AG09319 (cell line): ENCODE measurements around the gene CEP85.

Experiments used
- DNase-seq: peaks from one replicate; pipeline ENCODE4 v3.0.0-alpha.2; 2010; ENCODE audit warnings: low read depth; ENCODE audit errors: extremely low read depth
- TF ChIP-seq, protein P1 (sequence below): IDR thresholded peaks from 2 replicates; pipeline ENCODE4 v1.5.1; 2011; ENCODE audit warnings: low read depth, mild to moderate bottlenecking, inconsistent platforms, low read length, moderate library complexity

Gene CEP85

DNA sequence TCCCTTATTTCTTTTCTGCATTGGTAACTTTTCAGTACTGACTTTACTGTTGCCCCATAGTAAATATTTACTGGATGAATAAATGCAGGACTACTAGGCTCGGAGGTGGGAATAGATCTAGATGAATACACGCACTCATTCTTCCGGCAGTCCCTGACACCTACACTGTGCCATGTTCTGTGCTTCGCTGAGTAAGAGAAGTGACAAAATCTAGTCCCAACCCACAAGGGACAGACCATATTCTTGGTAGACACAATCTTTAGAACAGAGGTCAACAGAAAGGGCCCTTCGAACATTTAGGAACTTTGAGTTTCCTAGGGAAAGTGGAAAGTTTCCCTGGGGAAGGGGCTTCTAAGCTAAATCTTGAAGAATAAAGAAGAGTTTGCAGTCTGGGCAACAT is 80.5 kb downstream of the CEP85 start:
- TF ChIP-seq, protein P1, sequence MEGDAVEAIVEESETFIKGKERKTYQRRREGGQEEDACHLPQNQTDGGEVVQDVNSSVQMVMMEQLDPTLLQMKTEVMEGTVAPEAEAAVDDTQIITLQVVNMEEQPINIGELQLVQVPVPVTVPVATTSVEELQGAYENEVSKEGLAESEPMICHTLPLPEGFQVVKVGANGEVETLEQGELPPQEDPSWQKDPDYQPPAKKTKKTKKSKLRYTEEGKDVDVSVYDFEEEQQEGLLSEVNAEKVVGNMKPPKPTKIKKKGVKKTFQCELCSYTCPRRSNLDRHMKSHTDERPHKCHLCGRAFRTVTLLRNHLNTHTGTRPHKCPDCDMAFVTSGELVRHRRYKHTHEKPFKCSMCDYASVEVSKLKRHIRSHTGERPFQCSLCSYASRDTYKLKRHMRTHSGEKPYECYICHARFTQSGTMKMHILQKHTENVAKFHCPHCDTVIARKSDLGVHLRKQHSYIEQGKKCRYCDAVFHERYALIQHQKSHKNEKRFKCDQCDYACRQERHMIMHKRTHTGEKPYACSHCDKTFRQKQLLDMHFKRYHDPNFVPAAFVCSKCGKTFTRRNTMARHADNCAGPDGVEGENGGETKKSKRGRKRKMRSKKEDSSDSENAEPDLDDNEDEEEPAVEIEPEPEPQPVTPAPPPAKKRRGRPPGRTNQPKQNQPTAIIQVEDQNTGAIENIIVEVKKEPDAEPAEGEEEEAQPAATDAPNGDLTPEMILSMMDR: no peak

DNA sequence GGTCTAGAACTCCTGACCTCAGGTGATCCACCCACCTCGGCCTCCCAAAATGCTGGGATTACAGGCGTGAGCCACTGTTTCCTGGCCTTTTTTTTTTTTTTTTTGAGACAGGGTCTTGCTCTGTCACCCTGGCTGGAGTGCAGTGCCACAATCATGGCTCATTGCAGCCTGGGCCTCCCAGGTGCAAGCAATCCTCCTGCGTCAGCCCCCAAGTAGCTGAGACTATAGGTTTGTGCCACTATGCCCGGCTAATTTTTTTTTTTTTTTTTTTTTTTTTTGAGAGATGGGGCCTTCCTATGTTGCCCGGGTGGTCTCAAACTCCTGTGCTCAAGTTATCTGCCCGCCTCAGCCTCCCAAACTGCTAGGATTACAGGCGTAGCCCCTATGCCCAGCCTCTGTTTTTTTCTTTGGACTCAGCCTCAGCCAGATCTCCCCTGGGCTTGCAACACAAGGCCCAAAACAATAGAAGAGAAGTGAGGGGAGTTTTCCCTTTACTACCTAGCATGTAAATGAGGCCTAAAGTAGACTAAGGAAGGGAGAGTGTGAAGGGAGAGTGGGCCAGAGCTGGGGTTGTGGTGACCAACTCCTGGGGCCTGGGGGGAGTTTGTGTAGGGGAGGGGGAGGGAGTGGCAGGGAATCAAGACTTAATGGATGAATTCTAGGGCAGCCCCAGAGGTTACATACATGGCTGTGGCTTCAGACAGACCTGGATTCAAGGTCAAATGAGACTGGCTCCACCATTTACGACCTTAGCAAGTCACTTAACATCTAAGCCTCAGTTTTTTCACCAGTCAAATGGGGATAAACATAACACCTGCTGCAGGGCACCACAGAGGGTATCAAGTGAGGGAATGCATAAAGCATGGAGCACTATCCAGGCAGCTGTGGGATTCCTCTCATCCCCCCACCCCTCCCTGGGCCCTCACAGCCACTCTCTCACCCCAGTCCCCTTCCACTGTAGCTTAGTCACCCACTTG is 82.2 kb downstream of the CEP85 start:
- TF ChIP-seq, protein P1: no peak
- DNase-seq: no peak

More for the DNA sequence above, 80.5 kb downstream of the CEP85 start:
- DNase-seq: no peak

DNA sequence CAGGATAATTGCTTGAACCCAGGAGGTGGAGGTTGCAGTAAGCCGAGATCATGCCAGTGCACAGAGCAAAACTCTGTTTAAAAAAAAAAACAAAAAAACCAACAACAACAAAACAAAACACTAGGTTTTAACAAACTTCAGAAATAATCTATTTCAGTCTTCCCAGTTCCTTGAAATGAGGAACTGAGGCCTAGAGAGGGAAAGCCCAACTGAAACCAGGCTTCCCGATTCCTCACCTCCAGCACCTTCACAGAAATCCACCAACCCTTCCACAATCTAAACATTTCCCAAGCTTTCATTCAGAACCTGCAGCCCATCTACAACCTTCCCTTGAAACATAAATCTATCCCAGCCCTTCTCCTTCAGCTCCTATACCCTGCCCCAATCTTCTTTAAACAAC is 83.1 kb downstream of the CEP85 start:
- TF ChIP-seq, protein P1: no peak
- DNase-seq: no peak

DNA sequence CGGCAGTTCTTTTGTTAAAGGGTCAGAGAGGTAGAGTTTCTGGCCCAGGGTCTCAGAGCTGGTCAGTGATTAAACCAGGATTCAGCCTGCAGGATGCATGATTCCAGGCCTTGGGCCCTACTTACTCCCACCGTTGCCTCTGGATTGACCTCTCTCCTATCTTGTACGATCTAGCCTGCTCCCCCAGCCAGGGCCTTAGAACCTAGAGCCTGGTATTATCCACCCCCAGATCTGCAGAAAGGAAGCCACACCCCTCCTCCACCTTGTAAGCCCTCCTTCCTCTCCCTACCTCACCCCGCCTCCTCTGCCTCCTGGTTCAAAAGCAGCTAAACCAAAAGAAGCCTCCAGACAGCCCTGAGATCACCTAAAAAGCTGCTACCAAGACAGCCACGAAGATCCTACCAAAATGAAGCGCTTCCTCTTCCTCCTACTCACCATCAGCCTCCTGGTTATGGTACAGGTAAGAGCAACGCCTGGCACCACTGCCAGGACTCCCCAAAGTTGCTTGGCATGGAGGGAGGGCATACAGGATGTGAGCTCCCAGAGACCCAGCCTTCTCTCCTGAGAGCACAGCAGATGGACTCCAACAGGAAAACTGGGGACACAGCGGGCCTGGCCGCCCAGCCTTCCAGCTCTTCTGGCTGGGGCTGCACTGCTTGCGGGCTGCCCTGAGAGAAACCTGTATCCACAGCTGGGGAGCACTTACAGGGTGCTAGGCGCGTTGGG is 83.8 kb downstream of the CEP85 start, which contains the start of gene CD52:
Gene CD52, plus strand, starts transcription at position 347 of the 726 bp plus-strand sequence. Its CDS starts 60 bp downstream, at position 407.
- TF ChIP-seq, protein P1: no peak
- DNase-seq: no peak

DNA sequence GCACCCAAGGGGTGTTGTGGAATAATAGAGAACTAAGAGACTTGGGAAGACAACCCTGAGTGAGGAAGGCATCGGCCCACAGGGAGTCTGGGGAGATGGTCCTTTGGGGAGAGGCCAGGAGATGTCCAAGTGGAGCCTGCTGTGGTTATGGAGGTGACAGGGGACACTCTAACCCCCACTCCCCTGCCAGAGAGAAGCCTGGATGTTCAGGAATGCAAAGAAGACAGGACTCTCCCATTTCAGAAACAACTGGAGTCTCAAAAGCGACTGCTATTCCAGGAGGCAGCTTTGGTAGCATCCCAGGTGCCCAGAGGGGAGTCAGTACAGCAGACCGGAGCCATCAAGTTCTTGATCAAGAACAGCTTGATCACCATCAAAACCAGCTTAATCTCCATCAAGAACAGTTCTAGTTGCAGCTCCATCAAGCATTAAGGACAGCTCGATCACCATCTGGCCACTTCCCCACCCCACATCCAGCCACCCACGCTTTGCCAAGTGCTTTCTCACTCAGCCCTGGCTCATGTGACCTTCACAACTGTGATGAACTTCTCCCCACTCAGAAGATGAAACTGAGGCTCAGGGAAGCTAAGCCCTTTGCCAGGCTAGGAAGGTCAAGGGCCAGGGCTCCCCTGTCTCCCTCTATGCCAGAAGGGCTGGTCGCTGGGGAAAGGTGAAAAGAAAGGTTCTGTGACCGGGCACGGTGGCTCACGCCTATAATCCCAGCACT is 84.5 kb downstream of the CEP85 start:
- TF ChIP-seq, protein P1: no peak
- no peak for DNase-seq

DNA sequence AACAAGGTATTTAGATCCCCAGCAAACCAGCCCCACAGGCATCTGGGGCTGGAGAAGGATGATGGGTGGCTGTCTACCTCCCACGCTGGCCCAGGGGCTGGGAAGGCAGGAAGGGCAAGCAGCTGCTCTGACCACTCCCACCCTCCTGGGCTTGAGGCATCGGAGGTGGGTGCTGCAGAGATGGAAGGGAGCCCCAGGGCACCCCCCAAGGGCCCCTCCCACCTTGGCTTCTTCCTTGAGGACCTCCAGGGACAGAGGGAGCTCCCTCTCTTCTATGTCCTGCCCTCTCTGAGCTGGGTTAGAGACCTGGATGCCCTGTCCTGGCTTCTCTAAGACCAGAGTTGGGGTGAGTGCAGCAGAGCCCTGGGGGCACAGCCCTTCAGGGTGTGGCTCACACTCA is 86.9 kb downstream of the CEP85 start:
- TF ChIP-seq, protein P1: no peak
- no peak for DNase-seq
